Lower leg skin (tissue), 4 donors: ENCODE measurements around the gene NCOA5. TPM values are rescaled to one million over a fixed set of nuclear protein-coding genes. Genes with fewer than 3 reads are reported as not detected.

Source experiments
- DNase-seq, 2 donors: peaks; one replicate each; pipeline ENCODE4 v3.0.0-alpha.2; 2019; ENCODE audit warnings: low spot score in 2 of 2
- H3K4me3 ChIP-seq: fragments of 200-600 bp; sonication (generic); 2 replicates; pipeline ENCODE4 v1.5.1; 2017; ENCODE audit warnings: mild to moderate bottlenecking, low read depth; ENCODE audit not compliant: poor library complexity, severe bottlenecking
- POLR2A ChIP-seq, 2 donors: fragments of 450-650 bp; IDR thresholded peaks; one replicate each; pipeline ENCODE4 v1.6.1; 2016 to 2017; ENCODE audit warnings: antibody characterized with exemption in 2 of 2, mild to moderate bottlenecking in 1 of 2, moderate library complexity in 1 of 2
- WGBS, 2 donors: methylation state at CpG; one replicate each; pipeline ENCODE4 v1.1.5; 2018; 5-methylcytosine and 5-hydroxymethylcytosine counted together
- intact Hi-C: fragments of 100-400 bp; cut with DNase I; formaldehyde crosslinking; loops from one replicate; pipeline ENCODE4 v1.15.0; 2023; ENCODE audit warnings: low total_unique reads
- total RNA-seq, 4 donors: library from RNA; depleted of rRNA; stranded (reverse); fragments of >200 nt; gene quantifications; one replicate each; pipeline ENCODE4 v1.1.0, GENCODE V29; 2016
- TF ChIP-seq, protein P1 (sequence below), 3 donors: fragments of 450-650 bp; IDR thresholded peaks; one replicate each; pipeline ENCODE4 v1.5.1; 2016; ENCODE audit warnings: antibody characterized with exemption in 3 of 3, mild to moderate bottlenecking in 3 of 3, moderate library complexity in 2 of 3

NCOA5 gene
- total RNA-seq, 4 donors from 2014 or later = 27.7 to 51.5 (median 41.2) TPM

DNA sequence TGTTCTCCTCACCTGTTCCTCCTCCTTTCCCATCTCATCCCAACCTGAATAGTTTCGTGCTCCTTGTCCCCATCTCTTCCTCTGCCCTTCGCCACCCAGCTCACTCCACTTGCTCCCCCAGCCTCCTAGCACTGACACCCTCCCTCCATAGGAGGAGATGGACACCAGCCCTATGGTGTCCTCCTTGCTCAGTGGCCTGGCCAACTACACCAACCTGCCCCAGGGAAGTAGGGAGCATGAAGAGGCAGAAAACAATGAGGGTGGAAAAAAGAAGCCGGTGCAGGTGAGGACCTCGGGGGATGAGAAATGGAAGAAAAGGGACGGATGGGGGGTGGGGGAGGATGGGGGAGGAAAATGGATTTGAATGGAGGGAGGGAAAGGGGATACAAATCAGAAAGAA, 54.5 kb downstream of the NCOA5 start:
- no peak for DNase-seq
- H3K4me3 ChIP-seq = no peak overlapping the region
- intact Hi-C loops = no loop called here
- 61 to 66% methylated on average over 5 of the region's 5 CpGs for WGBS, 2 donors
- no peak for TF ChIP-seq POLR2A (IDR thresholded peaks at IDR 0.05)
- TF ChIP-seq, protein P1, sequence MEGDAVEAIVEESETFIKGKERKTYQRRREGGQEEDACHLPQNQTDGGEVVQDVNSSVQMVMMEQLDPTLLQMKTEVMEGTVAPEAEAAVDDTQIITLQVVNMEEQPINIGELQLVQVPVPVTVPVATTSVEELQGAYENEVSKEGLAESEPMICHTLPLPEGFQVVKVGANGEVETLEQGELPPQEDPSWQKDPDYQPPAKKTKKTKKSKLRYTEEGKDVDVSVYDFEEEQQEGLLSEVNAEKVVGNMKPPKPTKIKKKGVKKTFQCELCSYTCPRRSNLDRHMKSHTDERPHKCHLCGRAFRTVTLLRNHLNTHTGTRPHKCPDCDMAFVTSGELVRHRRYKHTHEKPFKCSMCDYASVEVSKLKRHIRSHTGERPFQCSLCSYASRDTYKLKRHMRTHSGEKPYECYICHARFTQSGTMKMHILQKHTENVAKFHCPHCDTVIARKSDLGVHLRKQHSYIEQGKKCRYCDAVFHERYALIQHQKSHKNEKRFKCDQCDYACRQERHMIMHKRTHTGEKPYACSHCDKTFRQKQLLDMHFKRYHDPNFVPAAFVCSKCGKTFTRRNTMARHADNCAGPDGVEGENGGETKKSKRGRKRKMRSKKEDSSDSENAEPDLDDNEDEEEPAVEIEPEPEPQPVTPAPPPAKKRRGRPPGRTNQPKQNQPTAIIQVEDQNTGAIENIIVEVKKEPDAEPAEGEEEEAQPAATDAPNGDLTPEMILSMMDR (IDR thresholded peaks at IDR 0.05) = no peak

DNA sequence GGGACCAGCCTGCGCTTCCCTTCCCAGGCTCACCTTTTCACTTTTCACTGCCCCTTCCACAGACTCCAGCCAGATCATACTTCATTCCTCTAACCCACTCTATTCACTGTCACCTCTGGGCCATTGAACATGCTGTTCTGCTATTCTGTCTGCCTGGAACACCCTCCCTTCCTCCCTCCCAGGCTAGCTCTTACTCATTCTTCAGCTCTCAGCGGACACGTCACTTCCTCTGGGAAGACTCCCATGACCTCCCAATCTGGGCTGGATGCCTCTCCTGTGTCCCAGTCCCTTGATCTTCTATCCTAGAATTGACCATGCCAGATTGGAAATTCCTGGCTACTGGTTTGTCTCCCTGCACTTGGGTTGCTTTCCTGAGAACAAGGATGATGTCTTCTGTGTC, 55.7 kb downstream of the NCOA5 start:
- intact Hi-C loops = no loop called here
- H3K4me3 ChIP-seq = no peak overlapping the region
- no peak for DNase-seq
- WGBS, 2 donors = 81 to 87% methylated on average over 3 of the region's 3 CpGs
- TF ChIP-seq, protein P1 (IDR thresholded peaks at IDR 0.05) = no peak
- no peak for TF ChIP-seq POLR2A (IDR thresholded peaks at IDR 0.05)

DNA sequence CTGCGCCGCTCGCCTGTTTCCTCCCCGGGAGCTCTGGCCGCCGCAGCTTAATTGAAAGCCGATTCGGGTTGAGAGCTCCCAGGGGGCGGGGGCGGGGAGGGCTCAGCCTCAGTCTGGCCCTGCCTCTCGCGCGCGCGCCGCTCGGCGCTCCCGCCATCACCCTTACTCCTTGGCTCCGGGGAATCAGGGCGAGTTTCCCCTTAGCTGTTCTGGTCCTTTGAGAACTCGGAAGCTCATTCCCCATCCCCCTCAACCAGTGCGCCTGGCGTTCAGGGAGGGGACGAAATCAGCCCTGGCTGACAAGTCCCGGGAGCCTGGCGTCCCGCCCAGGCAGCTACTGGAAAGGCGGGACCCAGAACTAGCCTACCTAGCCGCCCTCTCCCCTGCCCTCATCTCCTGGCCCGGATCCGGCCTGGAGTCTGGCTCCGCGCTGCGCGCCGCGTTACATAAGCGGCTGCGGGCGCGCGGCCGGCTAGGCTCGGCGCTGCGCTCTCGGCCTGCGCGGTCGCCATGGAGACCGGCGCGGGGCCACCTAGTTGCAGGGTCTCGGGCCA, 58.0 kb downstream of the NCOA5 start:
- 1 to 2% methylated on average over 29 to 33 of the region's 55 CpGs for WGBS, 2 donors

DNA sequence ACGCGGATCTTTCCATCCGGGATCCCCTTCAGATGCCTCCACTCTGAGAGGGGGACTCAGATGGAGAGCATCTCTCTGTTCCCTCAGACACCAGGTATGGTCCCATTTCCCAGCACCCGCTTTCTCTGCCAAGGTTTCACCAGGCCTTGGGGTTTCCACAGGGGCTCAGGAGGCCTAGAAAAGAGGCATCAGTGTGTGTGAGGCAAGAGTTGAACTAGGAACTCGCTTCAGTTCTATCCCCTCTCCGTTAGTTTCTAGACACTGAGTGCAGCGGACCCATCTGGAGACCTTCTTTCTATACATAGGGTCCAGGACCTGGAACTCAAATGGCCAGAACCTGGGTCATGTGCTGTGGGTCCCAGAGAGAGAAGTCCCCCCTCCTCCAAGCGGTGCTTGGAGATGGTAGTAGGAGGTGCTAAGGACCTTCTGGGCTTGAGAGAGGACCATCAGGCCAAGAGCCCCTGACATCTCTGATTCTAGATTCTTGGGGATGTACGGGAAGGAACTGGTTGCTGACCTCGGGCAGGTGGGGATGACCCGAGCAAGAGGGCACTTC, 58.7 kb downstream of the NCOA5 start:
- 22 to 29% methylated on average over 8 to 11 of the region's 11 CpGs for WGBS, 2 donors
- no peak for DNase-seq
- intact Hi-C loops = no loop called here

More for the DNA sequence above, 58.0 kb downstream of the NCOA5 start:
- TF ChIP-seq, protein P1 (IDR thresholded peaks at IDR 0.05) = no peak
- no peak for TF ChIP-seq POLR2A (IDR thresholded peaks at IDR 0.05)
- intact Hi-C loops = no loop called here
- H3K4me3 ChIP-seq = no peak overlapping the region
- no peak for DNase-seq

DNA sequence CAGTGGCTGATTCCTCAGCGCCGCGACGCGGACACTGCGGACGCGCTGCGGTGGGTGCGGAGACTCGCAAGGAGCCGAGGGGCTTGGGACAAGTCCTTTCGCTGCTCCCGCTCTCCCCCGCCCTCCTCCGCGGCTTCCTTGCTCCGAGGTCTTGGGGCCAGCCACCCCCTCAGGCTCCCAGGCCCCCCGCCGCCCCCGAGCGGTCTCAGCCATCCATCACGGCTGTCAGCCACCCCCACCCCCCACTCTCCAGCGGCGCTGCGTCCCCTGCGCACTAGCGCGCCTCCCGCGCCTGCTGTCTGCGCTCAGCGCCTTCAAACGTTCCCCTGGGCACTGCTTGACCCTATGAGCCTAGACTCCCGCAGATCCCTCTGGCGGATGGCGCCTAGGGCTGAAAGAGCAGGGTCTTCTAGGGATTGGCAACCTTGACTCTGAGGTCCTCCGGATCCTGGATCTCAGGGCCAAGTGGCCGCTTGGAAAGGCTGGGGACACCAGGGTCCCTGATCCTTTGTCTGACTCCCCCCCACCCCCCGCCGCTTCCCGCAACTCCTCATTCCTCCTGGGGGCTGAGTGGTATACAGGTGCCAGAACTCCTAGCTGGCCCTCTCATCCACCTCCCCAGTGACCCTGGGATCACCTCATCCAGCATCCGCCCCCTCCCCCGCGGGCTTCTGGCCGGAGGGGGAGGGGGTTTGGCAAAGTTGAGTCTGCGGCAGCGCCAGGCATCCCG, 59.3 kb downstream of the NCOA5 start:
- intact Hi-C loops = no loop called here
- WGBS, 2 donors = 17 to 18% methylated on average over 26 to 33 of the region's 49 CpGs
- no peak for TF ChIP-seq POLR2A (IDR thresholded peaks at IDR 0.05)
- TF ChIP-seq, protein P1 (IDR thresholded peaks at IDR 0.05) = no peak
- H3K4me3 ChIP-seq = no peak overlapping the region
- no peak for DNase-seq

More for the DNA sequence above, 58.7 kb downstream of the NCOA5 start:
- H3K4me3 ChIP-seq = no peak overlapping the region
- TF ChIP-seq POLR2A (IDR thresholded peaks at IDR 0.05) = no peak
- TF ChIP-seq, protein P1 (IDR thresholded peaks at IDR 0.05) = no peak
